ENCODE results near the gene MAP2K1.

- TF ChIP-seq, protein P1, sequence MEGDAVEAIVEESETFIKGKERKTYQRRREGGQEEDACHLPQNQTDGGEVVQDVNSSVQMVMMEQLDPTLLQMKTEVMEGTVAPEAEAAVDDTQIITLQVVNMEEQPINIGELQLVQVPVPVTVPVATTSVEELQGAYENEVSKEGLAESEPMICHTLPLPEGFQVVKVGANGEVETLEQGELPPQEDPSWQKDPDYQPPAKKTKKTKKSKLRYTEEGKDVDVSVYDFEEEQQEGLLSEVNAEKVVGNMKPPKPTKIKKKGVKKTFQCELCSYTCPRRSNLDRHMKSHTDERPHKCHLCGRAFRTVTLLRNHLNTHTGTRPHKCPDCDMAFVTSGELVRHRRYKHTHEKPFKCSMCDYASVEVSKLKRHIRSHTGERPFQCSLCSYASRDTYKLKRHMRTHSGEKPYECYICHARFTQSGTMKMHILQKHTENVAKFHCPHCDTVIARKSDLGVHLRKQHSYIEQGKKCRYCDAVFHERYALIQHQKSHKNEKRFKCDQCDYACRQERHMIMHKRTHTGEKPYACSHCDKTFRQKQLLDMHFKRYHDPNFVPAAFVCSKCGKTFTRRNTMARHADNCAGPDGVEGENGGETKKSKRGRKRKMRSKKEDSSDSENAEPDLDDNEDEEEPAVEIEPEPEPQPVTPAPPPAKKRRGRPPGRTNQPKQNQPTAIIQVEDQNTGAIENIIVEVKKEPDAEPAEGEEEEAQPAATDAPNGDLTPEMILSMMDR (IDR thresholded peaks at IDR 0.05; ENCODE audit: low read depth, low read length, missing input control): no peak
- TF ChIP-seq RAD21 (IDR thresholded peaks at IDR 0.05) (no peak), SP1 (IDR thresholded peaks at IDR 0.05) (no peak), ATF3 (IDR thresholded peaks at IDR 0.05) (no peak), YY1 (IDR thresholded peaks at IDR 0.05) (no peak), JUND (IDR thresholded peaks at IDR 0.05) (no peak), GABPA (IDR thresholded peaks at IDR 0.05 in 1 of 2, conservative IDR thresholded peaks at IDR 0.05 in 1 of 2) (no peak), TAF1 (conservative IDR thresholded peaks at IDR 0.05) (no peak), REST (IDR thresholded peaks at IDR 0.05) (no peak), EGR1 (IDR thresholded peaks at IDR 0.05; ENCODE audit: low read depth in 2 of 2) (no peak), HNF4G (IDR thresholded peaks at IDR 0.05) (no peak)
- TF ChIP-seq, protein P2, sequence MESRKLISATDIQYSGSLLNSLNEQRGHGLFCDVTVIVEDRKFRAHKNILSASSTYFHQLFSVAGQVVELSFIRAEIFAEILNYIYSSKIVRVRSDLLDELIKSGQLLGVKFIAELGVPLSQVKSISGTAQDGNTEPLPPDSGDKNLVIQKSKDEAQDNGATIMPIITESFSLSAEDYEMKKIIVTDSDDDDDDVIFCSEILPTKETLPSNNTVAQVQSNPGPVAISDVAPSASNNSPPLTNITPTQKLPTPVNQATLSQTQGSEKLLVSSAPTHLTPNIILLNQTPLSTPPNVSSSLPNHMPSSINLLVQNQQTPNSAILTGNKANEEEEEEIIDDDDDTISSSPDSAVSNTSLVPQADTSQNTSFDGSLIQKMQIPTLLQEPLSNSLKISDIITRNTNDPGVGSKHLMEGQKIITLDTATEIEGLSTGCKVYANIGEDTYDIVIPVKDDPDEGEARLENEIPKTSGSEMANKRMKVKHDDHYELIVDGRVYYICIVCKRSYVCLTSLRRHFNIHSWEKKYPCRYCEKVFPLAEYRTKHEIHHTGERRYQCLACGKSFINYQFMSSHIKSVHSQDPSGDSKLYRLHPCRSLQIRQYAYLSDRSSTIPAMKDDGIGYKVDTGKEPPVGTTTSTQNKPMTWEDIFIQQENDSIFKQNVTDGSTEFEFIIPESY (IDR thresholded peaks at IDR 0.05): no peak
These were observed 1.3 kb downstream of the MAP2K1 start for GRCh38 chr15:66388043-66388363.

All from liver (tissue), 3 donors.